Heart left ventricle (tissue), 13 donors: Measurements from ENCODE around the gene PLPPR1.

Source experiments
- CTCF ChIP-seq, 12 donors: fragments of 200-600 bp; sonication (generic) in 4 of 12; IDR thresholded peaks; one replicate each; pipeline versions ENCODE4 v1.5.0 to v1.8.0; 2018 to 2022; ENCODE audit warnings: antibody characterized with exemption in 12 of 12, mild to moderate bottlenecking in 5 of 12
- POLR2A ChIP-seq, 2 donors: fragments of 450-650 bp; IDR thresholded peaks; one replicate each; pipeline ENCODE4 v1.6.1; 2017; ENCODE audit warnings: antibody characterized with exemption in 2 of 2, mild to moderate bottlenecking in 2 of 2, moderate library complexity in 2 of 2
- donor health status: ischemic (EF 13 %, LVEDD 7.1; RV severe dilation, severe dysfunction).
- donor health status: DM: no; HTN: yes; CAD: no.
- donor health status: DM: no; HTN: no; CAD: no.
- donor health status: ischemic (EF 25% LVEDD 6.9; RV normal size, moderate dysfunction).
- donor health status: ischemic (EF 25% LVEDD 5.7; RV mildly dilated, moderate dysfunction).
- donor health status: ischemic (EF 35%, LVEDD 5.7; RV mildly dilated, moderate dysfunction).
- donor health status: nonischemic (EF 11% LVEDD 7.7; RV severe dilation, severe dysfunction).
- donor health status: DM: yes; HTN: yes; CAD: no.
- donor health status: PGD.
- donor health status: ischemic (EF 29% LVEDD 5.4; RV normal size, mild dysfunction).
- donor health status: nonischemic (EF 23%, LVEDD 6.1; RV moderate dilation, normal function).

- TF ChIP-seq CTCF (IDR thresholded peaks at IDR 0.05) (no peak), POLR2A (IDR thresholded peaks at IDR 0.05) (no peak)
These were observed 93.4 kb downstream of the PLPPR1 start for GRCh38 chr9:101121836-101122399.
